GM12801 (cell line): Measurements from ENCODE around the gene ANKRD33B.

ENCODE experiments used
- TF ChIP-seq, protein P1 (sequence below): IDR thresholded peaks from one replicate; pipeline ENCODE4 v1.5.1; 2011; ENCODE audit warnings: control low read depth; ENCODE audit not compliant: insufficient read length; ENCODE audit errors: extremely low read depth

The ANKRD33B gene

DNA sequence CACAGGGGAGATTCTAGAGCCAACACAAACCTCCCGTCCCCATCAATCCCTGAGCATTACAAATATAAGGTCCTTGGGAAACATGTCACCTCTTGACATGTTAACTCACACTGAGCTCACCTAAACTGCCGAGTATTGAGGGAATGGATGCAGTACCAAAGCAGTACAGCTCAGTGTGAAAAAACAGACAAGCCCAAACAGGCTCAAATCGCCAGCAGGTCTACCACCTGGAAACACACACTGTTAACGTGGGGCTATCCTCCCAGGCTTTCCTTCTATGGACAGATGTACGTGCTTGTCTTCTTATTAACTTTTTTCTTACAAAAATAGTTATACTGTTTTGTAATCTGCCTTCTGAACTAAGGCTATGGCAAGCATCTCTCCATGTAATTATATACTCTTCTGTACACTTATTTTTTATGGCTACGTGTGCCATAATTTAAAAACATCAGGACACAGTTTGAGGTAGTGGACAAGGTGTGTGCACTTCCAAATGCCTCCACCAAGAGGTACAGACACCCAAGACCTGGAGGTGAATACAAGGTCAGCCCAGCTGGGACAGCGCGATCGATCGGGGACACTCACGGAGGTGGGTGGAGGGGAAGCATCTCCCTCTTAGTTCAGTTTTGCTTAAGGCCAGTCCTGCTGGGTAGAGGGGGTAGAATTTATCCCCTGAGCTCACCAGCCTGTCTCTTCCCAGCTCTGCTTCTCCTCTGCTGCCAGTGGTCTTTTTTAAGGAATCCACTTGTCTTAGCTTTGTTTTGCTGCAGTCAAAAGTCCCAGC lies 120.6 kb downstream of the ANKRD33B start:
- TF ChIP-seq, protein P1, sequence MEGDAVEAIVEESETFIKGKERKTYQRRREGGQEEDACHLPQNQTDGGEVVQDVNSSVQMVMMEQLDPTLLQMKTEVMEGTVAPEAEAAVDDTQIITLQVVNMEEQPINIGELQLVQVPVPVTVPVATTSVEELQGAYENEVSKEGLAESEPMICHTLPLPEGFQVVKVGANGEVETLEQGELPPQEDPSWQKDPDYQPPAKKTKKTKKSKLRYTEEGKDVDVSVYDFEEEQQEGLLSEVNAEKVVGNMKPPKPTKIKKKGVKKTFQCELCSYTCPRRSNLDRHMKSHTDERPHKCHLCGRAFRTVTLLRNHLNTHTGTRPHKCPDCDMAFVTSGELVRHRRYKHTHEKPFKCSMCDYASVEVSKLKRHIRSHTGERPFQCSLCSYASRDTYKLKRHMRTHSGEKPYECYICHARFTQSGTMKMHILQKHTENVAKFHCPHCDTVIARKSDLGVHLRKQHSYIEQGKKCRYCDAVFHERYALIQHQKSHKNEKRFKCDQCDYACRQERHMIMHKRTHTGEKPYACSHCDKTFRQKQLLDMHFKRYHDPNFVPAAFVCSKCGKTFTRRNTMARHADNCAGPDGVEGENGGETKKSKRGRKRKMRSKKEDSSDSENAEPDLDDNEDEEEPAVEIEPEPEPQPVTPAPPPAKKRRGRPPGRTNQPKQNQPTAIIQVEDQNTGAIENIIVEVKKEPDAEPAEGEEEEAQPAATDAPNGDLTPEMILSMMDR: no peak

DNA sequence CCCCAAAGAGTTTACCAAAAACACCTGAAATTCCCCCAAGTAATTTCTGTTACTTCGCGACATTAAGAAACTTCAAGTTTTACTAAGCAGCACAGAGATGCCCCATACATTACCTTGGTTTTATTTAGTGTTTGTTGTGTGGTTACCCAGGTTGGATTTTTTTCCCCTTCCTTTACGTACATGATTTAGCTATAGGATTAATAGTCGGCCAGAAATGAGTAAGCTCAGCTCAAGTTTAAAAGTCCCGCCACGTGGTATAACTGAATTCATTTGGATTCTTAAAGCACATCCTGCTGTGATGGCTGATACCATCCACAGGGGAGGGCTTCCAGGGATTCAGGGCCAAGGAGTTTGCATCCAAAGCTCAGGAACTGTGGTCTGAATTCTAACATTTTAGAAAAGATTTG lies 121.2 kb downstream of the ANKRD33B start:
- TF ChIP-seq, protein P1: no peak

DNA sequence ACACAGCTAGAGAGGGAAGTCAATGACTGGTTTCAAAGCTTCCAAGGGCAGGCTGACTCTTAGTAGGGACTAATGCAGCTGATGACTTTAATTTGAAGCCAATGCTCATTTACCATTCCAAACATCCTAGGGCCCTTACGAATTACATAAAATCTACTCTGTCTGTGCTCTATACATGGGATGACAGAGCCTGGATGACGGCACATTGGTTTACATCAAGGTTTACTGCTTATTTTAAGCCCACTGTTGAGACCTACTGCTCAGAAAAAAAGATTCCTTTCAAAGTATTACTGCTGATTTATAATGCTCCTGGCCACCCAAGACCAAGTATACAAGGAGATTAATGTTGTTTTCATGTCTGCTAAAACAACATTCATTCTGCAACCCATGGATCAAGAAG lies 123.0 kb downstream of the ANKRD33B start:
- TF ChIP-seq, protein P1: no peak

DNA sequence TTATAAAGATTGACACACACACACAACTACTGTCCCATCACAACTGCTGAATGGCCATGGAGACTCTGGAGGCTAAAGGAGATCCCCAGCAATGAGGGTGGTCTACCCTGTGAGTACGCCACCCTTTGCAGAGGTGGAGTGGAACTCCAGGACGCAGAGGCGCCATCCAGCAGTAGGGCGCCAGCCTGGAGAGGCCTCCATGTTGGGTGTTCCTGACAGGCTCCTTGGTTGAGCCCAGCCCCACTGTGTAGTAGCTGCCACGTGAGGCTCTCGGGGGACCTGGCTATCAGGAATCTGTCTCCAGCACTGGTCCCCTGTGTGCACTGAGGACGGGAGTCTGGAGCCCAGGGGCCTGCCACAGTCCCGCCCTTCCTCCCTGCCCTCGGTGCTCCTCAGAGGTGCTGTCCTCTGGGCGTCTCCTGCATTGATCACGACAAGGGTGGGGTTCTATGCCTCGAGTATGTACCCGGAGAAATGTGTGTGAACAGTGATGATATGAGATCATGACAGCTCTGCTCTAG lies 124.8 kb downstream of the ANKRD33B start:
- TF ChIP-seq, protein P1: no peak

DNA sequence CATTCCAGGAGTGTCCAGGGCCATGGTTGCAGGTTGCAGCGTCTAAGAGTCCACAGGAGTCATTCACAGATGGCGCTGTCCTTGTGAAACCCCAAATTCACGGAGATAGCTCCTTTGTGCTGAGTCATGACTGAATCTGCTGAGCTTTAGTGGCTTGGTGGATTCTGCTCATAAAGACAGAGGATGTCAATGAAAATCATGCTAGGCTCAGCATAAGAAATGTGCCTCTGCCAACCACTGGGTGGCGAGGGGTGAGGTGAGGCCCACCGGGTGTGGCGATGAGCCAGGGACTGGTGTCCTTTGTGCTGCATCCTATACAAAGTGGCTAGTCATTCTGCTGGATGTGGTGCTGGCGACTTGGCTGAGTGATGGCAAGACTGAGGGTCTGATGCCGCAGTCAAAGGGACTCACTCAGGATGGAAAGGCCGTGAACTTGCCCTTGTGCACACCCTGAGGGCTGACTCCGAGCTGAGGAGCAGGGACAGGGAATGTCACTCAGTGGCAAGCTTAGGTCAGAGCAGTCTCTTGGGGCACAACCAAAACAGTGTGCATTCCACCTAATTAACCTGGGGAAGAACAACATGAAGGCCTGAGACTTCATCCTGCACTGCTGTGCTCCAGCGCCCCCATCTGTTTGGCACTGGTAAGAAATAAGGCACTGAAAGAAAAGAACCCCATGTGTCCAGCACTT lies 125.7 kb downstream of the ANKRD33B start:
- TF ChIP-seq, protein P1: no peak

DNA sequence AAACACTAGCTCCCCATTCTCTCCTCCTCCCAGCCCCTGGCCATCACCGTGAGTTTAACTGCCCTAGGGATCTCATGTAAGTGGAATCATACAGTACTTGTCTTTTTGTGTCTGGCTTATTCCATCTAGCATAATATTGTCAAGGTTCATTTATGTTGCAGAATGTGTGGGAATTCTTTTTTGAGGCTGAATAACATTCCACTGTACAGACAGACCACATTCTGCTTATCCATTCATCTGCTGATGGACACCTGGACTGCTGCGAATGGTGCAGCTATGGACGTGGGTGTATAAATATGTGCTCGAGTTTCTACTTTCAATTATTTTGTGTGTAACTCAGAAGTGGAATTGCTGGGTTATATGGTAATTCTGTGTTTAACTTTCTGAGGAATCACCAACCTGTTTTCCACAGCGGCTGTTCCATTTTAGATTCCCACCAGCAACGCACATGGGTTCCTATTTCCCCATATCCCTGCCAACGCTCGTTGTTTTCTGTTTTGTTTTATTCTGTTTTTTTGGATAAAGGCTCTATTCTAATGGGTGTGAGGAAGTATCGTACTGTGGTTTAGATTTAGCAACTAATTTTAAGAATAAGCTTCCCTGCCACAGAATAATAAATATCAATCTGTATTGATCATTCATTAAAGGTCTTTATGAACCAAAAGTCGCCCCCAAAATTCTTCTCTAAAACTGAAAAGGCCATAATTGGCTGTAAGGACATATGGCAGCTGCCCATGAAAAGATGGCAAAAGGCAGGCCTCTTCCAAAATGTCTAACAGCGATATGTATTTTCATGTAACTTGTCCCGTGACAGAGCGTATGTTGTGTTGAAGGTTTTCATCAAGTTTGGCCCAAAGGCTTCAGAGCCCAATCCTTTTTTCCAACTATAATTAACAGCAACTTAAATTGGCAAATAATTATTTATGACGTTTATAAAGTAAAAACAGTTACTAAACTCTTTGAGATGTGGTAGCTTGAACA lies 126.9 kb downstream of the ANKRD33B start:
- TF ChIP-seq, protein P1: no peak
